HG03159 (cell line): Measurements from ENCODE around the gene DUSP2.
"Not testable (repeated sequence)": the region's sequence is repeated elsewhere in the genome, so short reads cannot be mapped to it uniquely, and the experiment has no call there.

Experiments
- ATAC-seq: cut with Tn5 transposase; IDR thresholded peaks from one replicate; pipeline ENCODE4 v1.9.1; 2021; ENCODE audit warnings: mild to moderate bottlenecking, moderate library complexity; ENCODE audit not compliant: unreplicated experiment

The DUSP2 gene

DNA sequence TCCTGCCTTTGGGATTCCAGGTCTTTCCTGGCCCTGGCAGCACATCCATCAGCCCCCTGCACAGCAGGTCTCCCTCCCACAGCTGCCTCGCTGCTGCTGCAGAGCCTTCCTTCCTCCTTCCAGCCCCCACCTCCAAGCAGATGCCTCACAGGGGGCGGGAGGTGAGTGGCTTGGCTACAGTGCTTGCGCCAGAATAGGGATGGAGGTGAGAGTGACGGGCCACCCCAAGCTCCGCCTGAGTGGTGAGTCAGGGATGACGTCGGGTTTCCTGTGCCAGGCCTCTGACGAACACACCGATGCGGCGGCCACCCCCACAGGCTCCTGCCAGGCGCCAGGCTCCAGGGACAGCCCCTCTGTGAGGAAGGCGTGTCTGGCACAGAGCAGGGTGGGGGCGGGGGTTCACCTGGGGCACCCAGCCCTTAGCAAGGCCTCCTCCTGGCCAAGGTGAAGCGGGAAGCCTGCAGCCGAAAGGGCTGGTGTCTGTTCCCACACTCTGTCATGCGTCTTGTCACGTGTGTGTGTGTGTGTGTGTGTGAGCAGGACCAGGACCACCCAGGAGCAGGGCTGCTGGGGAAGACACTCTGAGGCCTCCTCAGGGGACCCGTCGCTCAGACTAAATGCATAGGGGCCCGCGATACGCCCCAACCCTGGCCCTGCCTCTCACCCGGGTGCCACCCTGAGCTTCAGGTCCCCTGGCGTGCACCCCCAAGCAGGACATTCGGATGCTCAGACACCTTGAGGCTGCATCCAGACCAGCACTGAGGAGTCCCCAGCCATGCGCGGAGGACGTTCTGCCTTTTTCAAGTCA lies 3.4 kb upstream of the DUSP2 start:
- peak; percentile 35 for ATAC-seq

DNA sequence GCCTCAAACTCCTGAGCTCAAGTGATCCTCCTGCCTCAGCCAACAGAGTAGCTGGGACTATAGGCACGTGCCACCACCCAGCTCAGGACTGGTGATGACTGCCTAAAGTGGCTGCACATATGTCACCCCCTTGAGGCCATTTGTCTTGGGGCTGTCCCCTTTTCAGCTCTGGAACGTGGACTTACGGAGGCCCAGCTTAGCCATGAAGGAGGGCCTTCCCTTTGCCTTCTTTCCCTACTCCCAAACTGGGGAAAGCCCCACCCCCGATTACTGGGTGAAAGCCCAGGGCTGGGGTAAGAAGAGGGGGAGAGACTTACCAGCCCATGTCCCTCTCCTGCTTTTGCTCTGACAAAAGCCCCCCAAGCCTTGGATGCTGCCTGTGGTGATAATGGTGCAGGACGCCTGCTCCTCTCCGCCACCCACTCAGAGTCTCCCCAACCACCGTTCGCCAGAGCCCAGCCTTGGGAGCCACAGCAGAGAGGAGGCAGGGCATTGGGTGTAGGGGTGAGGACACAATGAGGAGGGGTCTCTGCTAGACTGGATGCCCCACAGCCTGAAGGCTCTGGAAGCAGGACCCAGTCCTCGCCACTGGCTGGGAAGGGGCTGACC lies 2.5 kb upstream of the DUSP2 start:
- no peak for ATAC-seq

DNA sequence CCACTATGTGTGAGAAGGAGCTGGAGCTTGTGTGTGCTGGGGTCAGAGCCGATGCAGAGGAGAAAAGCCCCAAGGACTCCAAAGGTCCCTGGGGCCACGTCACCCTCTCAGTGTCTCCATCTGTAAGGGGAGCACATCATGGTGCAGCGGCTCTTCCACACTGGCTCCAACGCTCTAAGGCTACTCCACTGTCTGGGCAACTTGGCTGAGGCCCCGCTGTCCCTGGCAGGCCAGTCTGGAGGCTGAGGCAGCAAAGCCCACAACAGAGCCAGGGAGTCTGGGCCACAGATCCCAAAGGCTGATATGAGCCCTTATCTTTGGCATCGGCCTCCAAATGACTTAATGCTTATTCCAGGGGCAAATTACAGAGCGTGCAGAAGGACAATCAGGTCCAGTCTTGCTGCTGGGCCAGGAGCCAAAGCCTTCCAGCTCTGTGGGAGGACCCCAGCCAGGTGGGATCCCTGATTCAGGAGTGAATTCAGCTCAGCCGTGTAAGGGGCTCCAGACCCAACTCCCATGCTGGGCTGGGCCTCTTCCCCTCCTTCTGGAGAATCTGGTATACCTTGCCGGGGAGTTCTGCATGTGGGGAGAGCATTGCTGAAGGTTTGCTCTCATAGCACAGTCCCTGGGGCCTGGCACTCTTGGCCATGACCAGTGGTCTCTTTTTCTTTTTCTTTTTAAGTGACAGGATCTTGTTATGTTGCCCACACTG lies 1.8 kb upstream of the DUSP2 start:
- no peak for ATAC-seq

DNA sequence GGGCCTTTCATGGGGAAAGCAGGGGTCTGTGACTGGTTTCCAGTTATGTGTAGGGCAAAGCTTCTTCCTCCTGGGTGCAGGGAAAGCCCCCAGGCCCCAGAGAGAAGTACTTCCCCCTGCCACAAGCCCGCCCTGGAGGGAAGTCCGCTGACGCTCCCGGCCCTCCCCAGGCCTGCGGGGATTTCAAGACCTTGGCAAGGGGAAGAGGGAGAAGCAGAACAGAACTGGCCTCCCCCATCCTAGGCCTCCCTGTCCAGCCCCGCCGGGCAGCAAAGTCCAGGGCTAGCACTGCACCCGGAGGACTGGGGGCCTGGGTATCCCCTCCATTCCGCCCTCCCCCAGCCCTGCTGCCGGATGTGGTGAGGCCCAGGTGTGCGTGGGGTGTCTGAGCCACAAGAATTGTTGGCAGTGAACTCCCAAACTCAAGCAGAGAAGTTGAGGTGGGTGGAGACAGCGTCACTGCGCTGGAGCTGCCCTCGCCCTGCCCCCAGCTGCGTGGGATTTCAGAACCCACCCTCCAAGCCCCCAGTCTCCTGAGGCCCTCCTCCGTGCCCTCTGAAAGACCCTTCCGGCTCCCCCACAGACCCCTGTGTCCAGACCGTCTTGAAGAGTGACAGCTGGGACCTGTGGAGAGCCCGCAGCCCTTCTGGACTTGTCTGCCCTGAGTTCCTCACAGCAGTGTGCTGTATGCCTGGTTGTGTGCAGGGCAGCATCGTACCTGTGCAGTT lies 1.1 kb upstream of the DUSP2 start:
- peak; percentile 39 for ATAC-seq

DNA sequence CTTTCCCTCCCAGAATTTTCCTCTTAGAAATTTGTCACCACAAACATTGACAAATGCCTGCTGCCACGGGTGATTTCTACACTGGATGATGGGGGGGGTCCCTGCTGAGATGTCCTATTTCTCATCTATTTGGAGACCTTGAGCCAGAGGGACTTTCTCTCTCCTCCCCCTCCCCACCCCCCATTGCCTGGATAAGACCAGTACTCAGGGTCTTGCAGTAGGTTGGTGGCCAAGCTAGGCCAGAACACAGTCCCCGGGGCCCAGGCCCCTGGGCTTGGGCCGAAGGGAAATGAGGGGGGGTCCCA lies 560 bp upstream of the DUSP2 start:
- no peak for ATAC-seq

- ATAC-seq = no peak
Measured at GRCh38 chr2:96144481-96145035, 682 bp downstream of the DUSP2 start.

DNA sequence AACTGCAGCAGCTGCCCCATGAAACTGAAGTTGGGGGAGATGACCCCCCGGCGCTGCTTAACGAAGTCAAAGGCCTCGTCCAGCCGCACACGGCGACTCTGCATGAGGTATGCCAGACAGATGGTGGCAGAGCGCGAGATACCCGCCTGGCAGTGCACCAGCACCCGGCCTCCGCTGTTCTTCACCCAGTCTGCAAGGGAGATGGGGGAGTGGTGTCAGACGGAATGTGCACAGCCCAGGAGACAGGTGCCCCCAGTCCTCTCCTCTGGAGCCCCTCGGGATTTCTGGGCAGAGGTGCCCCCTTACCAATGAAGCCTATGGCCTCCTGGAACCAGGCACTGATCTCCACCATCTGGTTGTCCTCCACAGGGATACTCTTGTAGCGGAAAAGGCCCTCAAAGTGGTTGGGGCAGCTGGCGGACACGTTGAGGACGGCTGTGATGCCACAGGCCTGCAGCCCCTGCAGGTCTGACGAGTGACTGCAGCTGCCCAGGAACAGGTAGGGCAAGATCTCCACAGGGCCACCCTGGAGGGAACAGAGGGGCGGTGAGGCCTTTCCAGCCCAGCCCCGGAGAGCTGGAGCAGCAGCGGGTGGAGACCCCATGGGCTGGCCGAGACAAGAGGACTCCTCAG lies 1.3 kb downstream of the DUSP2 start:
- no peak for ATAC-seq

- ATAC-seq = no peak
Measured at GRCh38 chr2:96143231-96143847, 1.9 kb downstream of the DUSP2 start.

DNA sequence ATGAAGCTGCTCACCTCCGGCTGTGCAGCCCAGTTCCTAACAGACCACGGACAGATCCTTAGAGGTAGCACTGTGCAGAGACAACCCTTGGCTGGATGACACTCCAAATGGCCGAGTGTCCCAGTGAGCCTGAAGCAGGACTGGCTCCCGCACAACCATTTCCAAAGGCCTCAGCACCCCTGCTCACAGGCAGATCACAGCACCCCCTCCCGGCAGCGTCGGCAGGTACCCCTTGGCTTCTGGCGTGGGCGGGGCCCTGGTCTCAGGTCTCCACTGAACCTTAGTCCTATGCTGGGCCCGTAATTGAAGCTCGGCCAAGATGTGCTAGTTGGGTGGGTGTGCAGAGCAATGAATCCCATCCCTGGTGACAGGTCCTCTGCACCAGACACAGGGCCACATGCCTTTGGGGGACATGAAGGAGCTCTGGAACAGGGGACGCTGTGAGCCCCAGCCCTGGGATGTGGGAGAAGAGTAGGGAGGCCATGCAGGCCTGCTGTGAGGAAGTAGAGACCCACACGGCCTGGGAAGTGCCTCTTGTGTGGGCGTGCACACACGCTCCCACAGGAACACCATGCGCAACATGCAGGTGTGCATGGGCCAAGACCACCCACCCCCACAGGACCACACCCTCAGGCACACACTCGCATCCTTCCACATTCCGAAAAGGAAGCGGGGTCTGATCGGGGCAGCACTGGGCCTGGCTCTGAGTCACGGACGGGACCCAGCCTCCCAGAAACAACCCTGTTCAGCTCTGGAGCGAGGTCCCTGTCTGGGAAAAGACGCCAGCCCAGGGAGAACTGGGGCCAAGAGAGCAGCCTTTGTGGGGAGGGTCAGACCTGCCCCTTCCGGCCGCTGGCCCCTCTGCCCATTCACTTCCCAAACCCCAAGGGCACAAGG lies 2.8 kb downstream of the DUSP2 start:
- ATAC-seq = no peak

DNA sequence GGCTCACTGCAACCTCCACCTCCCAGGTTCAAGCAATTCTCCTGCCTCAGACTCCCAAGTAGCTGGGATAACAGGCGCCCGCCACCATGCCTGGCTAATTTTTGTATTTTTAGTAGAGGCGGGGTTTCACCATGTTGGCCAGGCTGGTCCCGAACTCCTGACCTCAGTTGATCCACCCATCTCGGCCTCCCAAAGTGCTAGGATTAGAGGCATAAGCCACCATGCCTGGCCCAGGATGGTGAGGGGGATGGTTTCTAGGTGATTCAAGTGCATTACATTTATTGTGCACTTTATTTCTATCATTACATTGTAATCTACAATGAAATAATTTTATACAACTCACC lies 3.6 kb downstream of the DUSP2 start:
- not testable (repeated sequence) for ATAC-seq

DNA sequence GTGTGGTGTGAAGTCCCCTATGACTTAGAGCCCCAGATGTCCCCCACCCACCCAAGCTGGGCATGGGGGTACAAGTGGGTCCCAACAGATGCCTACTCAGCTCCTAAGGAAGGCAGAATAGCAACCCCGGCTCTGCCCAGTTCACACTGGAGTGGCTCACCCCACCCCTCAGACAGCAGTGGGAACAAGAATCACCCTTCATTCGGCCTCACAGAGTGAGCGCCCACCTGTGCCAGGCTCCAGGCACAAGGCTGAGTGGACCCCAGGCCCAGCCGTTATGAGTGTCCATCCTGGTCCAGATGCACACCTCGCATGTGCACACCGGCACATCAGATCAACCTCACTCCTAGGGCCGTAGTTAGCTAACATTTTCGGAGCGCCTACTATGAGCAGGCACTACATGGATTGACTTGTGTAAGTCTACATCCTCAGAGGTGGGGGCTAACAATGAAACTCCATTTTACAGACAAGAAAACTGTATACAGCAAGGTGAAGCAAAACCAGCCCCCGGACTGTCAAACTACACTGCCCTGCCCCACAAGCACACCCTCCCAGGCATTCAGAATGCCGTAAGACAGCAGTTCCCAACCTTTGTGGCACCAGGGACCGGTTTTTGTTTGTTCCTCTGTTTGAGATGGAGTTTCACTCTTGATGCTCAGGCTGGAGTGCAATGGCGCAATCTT lies 4.2 kb downstream of the DUSP2 start:
- no peak for ATAC-seq

DNA sequence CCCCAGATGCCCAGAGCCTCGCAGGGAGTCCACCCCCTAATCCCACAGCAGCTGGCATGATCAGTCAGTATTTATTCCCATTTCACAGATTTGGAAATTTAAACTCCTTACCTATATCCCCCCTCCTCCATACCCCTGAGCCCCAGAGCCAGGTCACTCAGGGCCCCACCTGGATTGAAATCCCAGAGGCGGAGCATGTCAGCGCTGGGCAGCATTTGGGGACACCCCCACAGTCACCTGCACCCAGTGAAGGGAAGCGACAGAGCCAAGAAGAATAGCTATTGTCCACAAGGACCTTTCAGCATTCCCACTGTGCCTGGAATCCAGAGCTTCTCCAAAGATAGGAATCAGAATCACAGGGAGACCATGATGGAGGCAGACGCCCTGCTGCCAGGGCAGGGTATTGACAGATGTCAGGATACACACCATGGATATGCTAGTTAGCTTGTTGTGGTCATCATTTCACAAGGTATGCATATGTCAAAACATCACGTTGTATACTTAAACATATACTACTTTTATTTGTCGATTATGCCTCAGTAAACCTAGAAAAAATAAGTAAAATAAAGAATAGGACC lies 6.0 kb downstream of the DUSP2 start:
- ATAC-seq = no peak

DNA sequence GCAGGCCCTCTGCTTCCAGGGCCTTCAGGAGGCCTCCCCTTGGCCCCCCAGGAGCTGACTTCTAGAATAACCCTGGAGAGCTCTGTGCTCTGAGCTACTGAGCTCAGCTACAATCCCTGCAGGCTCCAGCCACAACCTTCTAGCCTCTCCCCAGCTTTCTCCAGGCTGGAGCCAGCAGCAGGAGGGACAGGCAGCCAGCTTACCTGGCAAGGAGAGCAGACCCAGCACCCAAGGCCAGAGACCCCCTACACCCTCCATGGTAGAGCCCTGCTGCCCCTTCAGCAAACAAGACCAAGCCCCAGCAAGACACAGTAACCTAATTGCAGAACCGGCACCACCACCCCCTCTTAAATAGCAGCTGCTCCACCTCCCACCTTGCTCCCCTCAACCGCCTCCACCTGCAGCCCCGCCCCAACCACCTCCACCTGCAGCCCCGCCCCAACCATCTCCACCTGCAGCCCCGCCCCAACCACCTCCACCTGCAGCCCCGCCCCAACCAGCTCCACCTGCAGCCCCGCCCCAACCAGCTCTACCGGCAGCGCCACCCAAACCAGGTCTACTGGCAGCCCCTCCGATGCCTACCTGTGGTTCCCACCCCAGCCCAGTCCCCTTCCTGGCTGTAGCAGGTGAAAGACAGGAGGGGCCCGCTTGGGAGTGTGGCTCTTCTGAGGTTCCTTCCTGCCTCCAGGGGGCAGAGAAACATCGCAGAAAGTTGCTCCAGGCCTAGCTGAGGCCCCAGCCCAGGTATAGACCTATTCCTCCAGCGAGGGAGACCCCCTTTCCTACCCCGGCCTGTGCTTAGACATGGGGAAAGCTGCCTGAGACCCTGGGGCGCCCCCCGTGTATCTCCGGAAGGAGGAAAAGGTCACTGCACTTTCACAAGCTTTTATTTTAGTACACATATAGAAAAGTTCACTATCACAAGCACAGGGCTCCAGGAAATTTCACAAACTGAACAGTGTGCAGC lies 6.8 kb downstream of the DUSP2 start, which contains the start of gene ASTL:
TSS of gene ASTL (minus strand) at position 324 of the 967 bp plus-strand sequence. CDS start at position 258, 66 bp downstream.
- no peak for ATAC-seq

DNA sequence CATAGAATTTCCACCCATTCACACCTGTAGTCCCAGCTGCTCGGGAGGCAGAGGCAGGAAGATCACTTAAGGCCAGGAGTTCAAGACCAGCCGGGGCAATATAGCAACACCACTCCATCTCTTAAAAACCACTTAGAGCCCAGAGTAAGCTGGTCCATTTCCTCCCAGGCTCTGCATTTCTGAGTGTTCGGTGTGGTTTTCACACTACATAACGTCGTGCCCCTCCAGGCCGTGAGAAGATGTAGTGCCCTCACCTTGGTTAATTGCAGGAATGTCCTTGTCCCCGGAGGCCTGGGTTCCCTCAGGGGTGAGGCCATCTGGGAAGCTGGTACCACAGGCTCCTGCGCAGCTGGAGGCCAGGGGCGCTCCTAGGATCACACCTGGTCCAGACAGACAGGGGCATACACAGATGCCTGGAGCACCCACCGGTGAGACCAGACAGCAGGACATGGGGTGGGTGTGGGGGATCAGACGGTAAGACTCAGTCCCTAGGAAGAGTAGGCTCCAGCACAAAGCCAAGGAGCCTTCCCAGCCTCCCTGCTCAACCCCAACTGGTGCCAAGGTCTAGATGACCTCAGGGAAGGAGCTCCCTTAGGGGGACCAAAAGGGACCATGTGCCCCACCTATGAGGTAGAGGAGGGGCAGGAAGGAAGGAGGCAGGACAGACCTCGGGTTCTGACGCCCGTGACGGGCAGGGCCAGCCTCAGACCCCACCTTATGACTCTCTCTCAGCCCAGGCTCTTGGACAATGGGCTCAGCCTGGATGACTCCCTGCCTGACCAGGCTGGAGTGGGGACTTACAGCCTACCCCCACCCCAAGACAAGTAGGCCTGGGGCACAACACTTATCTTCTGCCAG lies 7.7 kb downstream of the DUSP2 start:
- ATAC-seq = no peak

DNA sequence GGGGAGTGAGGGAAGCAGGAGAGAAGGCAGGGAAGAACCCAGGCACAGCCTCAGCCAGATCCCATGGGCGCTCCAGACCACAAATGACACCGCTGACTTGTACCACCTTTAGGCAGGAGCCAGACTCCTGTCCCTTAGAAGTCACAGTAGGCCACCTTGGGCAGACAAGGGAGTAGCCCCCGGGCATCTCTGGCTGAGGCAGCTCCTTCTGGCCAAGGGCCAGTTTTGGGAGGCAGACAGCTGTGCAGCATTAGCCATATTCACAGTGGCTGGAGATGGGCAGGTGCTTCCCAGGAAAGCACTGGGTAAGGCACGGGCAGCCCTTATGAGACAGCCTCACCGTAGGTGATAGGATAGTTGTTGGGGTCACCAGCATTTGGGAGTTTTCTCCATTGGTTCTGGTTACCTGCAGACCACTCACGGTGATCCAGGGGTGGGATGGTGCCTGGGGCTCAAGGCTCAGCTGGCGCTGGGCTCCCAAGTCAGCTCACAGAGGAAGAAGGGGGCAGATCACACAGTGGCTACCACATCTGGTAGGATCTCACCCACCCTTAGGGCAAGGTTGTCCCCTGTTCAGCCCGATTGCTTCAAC lies 9.0 kb downstream of the DUSP2 start:
- ATAC-seq = no peak

DNA sequence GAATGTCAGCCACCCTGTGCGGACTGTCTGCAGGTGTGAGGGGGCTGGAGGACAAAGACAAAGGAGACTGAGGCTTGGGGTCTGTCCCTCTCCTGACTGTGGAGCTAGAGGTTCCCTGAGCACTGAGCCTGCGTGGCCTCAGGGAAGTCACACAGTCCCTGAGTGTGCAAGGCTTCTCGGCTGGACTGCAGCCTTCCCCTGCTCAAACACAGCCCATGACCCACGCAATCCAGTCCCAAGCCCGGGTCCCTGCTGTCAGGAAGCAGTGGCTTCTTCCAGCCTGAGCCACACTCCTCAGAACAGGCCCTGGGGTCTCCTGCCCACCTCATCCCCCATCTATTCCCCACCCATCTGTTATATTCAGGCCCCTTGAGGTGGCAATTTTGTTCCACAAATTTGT lies 9.6 kb downstream of the DUSP2 start:
- no peak for ATAC-seq
